Mammary epithelial cell (primary cell): ENCODE results near the gene CPXM2.

ENCODE experiments used
- CTCF ChIP-seq, 2 donors: IDR thresholded peaks in 1 of 2; conservative IDR thresholded peaks in 1 of 2; 2 replicates each; pipeline ENCODE4 v1.5.1; 2011 to 2012; ENCODE audit warnings: inconsistent platforms in 2 of 2, low read length in 2 of 2, mild to moderate bottlenecking in 2 of 2, control low read depth in 1 of 2, low read depth in 1 of 2; ENCODE audit not compliant: insufficient read depth in 1 of 2; ENCODE audit errors: extremely low read depth in 1 of 2
- EZH2 ChIP-seq: IDR thresholded peaks from 2 replicates; pipeline ENCODE4 v1.6.1; 2012; ENCODE audit warnings: low read length, inconsistent platforms, borderline replicate concordance

- no peak for TF ChIP-seq CTCF (conservative IDR thresholded peaks at IDR 0.05 in 1 of 2, IDR thresholded peaks at IDR 0.05 in 1 of 2; ENCODE audit: extremely low read depth in 1 of 2, insufficient read depth in 1 of 2, low read depth in 1 of 2, low read length in 2 of 2)
- TF ChIP-seq EZH2: no peak
These were observed 187.5 kb downstream of the CPXM2 start for GRCh38 chr10:123704076-123704475.
